ENCODE data around the gene PROSER2.

PROSER2 gene

DNA sequence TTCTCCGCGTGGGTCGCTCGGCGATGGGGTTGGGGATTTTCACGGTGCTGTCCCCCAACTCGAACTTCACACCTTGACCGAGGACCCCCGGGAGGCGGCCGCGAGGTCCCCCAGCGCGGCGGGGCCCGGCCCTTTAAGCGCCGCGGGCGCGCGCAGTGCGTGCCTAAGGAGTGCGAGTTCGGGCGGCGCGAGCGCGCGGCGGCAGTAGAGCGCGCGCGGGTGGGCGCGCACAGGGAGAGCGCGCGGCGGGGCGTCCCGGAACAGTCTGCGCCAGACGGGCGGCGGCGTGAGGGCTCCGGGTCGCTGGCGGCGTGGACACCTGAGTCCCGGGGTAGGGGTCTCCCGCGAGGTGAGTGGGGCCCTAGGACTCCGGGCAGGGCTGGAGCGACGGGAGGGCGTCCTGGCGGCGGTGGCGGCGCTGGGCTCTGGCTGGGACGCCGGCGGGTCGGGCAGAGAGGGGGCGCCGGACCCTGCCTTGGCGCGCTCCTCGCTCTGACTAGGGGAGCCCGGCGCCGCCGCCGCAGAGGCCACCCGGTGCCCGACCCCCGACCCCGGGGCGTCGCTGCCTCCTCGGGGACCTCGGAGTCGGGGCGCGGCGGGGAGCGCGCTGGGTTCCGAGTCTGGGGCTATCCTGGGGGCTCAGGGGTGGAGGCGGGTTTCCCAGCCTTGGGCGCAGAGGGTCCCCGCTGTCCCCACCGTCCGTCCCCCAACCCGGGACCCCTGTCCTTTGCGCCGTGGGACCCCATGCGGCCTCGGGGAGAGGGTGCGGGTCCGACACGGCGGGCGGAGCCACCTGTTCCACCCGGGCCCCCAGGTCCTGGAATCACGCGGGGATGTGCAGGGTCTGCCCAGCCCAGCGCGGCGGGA lies at the start of gene PROSER2:
PROSER2 (plus strand) TSS at position 235 of the 867 bp plus-strand sequence. CDS start 28,722 bp downstream, outside the sequence.
- no peak for DNase-seq

GRCh38 chr10:11773761-11774441 lies 49.3 kb upstream of the PROSER2 start:
- DNase-seq, result no peak

DNA sequence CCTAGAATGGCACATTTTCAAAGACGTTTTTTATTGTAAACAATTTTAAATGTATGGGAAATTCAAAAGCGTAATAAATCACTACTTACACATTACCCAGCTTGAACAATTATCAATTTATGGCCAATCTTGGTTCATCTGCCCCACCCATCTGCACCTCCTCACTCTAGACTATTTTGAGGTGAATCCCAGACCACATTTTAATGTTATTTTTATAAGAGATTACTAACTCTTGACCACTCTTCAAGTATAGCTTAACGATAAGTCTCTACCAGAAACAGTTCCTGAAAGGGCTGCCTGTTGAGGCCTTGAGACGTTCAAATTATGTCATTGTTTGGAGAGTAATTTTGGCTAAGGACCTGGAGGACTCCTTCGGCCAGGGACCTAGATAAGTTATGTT lies 47.7 kb upstream of the PROSER2 start:
- DNase-seq, result no peak

DNA sequence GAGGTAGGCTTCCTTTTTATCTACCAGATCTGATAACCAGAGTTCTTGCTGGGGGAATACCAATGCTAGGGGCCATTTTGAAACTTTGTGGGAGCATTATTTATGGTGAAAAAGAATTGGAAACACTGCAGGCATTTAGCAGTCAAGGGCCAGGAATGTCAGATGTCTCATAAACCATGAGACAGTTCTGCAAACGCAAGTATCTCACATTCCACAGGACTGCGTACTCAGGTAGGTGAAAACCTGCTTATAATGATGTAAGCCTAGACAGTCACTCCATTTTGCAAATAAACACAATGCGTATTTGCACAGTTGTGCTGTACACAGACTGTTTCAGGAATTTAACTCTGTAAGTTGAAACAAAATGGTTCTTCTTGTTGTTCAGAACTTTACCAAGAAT lies 47.1 kb upstream of the PROSER2 start:
- DNase-seq, result no peak

DNA sequence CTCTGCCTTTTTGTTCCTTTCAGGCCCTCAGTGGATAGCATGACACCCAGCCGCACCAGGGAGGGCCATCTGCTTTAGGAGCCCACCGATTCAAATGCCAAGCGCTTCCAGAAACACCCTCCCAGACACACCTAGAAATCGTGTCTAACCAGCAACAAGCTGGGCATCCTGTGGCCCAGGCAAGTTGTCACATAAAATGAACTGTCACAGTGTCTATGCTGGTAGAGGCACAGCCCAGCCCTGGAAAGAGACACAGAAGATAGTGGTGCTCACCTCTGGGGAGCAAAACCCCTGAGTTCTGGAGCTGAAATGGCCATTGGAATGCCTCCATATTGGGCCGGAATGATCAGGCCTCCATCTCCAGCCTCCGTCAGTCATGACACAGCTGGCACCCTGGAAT lies 42.0 kb upstream of the PROSER2 start:
- DNase-seq, result no peak

GRCh38 chr10:11782793-11783557 lies 40.2 kb upstream of the PROSER2 start:
- no peak for DNase-seq

- no peak for DNase-seq
Measured at GRCh38 chr10:11783558-11783865, 39.6 kb upstream of the PROSER2 start.

DNA sequence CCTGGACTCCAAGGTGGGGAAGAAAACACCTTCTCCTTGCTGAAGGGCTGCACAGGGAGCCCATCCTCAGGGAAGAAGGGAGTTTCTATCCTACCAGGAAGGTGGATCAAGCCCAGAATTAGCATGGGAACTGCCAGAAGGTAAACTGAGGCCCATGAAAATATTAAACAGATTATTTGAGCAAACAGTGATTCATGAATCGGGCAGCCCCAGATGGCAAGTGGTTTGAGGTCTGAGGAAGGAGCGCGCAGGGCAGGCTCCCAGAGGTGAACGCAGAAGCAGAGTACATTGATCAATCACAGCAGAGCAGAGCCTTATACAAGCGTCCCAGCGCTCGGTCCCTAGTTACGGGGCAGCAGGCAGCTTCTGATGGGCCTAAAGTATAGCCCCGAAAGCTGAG lies 35.8 kb upstream of the PROSER2 start:
- DNase-seq, result no peak

- no peak for DNase-seq
Measured at GRCh38 chr10:11787846-11788245, 35.3 kb upstream of the PROSER2 start.

- DNase-seq, result no peak
Measured at GRCh38 chr10:11789306-11789705, 33.9 kb upstream of the PROSER2 start.

DNA sequence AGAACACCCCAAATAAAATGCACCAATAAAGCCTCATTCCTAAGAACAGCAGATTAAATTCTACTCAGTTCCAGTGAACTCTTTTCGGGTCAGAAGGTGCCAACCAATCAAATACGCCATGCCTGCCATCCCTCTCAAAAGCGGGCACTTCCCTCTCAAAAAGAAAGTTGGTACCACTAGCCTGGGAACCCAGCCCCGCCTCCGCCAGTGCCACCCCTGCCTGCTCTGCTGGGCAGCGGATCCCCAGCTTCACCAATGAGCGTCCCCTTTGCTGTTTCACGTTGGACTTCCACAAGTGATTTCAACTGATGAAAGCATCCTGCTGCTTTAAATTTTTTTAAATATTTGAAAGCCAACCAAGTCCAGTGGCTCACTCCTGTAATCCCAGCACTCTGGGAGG lies 33.2 kb upstream of the PROSER2 start:
- DNase-seq, result no peak

GRCh38 chr10:11793762-11794479 lies 29.2 kb upstream of the PROSER2 start:
- no peak for DNase-seq

DNA sequence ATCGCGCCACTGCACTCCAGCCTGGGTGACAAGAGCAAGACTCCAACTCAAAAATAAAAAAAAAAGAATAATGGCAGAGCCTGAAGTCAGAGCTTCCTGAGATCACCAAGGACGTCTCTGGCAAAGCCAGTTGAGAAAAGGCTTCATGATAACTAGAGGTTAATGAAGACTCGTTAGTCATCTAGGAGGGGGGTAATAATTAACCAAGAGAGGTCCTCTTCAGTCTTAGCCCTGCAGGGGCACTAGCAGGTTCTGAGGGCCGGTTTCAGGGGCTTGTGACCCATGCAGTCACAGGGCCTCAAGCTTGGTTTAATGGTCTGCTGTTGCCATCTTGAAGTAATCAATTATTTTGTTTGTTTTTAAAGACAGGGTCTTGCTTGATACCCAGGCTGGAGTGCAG lies 28.6 kb upstream of the PROSER2 start:
- DNase-seq, result no peak

DNA sequence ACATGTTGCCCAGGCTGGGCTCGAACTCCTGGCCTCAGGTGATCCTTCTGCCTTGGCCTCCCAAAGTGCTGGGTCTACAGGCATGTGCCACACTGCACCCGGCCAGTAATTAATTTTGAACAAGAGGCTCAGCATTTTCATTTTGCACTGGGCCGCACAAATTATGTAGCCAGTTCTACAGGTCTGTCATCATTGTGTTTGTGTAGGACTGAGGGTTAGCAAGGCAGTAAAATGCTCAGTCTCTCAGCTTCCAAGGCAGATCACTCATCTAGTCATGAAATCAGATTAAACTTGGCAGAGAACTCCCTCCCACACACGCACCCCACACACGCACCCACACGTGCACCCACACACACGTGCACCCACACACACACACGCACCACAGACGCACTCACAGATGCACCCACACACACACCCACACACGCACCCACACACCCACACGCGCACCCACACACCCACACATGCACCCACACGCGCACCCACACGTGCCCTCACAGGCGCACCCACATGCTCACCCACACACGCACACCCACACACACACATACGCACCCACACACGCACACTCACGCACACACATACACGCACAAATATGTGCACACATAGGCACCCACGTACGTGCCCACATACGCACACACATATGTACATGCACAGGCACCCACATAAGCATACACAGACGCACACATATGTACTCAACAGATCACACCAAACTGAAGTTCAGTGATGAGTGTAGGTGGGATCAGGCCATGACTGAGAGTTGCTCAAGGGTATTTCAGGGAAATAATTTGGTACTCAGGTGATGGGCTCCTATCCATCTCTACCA lies 27.8 kb upstream of the PROSER2 start:
- no peak for DNase-seq

DNA sequence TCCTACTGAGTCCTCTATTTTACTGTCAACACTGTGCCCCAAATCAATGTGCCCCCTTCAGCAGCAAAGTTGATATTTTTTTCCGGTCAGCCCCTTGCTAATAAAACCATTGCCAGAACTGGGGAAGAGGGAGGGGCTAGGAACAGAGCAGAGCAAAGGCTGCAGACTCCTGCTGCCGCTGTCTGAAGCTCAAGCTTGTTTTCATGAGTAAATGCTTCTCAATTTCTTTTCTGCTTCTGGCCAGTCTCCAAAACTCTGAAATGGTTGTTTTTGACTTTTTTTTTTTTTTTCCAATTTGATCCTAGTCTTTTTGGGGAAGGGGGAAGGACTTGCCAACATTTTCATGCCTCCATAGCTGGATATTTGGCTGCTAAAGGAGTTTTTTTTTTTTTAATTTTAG lies 26.7 kb upstream of the PROSER2 start:
- no peak for DNase-seq

DNA sequence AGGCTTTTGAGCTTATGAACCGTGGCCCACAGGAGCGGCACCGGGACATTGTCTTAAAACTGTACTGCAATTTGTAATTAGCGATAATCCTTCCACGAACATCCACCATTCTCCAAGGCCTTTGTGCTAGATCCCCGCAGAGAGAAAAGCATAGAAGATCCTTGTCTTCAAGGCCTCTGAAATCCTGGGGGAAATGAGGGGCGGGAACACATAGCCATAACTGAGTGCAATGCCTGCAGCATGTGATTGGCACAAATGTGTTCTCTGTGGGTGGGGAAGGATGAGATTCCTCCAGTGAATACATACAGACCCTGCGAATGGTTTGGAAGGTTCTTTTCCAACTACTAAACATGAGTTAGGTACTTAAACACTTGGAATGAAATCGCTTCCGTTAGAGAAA lies 25.9 kb upstream of the PROSER2 start:
- DNase-seq, result no peak

DNA sequence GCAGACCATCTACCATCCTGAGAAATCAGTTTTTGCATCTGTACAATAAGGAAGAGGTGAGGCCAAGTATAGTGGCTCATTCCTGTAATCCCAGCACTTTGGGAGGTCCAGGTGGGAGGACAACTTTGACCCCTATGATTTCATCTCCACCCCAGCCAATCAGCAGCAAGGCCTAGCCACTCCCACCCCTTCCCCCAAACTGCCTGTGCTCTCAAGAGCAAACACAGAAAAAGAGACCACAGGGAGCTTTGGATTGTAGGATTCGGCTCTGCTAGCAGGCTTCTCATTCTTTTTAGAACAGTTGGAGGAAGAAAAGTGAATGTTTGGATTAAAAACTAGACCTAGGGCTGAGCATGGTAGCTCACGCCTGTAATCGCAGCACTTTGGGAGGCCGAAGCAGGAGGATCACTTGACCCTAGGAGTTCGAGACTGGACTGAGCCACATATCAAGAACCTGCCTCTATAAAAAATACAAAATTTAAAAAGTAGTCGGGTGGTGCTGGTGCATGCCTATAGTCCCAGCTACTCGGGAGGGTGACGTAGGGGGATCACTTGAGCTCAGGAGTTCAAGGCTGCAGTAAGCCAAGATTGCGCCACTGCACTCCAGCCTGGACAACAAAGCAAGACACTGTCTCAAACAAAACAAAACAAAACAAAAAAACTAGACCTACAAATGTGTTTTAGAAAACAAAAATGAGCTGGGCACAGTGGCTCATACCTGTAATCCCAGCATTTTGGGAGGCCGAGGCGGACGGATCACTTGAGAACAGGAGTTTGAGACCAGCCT lies 25.1 kb upstream of the PROSER2 start:
- no peak for DNase-seq

GRCh38 chr10:11798845-11799735 lies 24.1 kb upstream of the PROSER2 start:
- no peak for DNase-seq

DNA sequence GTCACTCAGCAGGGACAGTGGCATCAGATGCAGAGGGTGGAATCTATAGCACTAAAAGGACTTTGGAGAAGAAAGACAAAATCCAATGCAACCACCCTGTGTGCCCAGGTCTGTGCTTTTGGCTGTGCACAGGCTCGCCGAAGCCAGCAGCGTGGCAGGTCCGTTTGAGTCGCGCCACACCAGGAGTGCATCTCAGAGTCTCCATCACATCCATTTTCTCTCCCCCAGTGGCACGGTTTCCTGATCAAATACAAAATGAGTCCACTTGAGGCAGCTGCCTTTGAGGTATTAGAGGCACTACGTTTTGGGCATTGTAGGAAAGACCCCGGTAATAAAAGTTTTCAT lies 23.4 kb upstream of the PROSER2 start:
- no peak for DNase-seq

DNA sequence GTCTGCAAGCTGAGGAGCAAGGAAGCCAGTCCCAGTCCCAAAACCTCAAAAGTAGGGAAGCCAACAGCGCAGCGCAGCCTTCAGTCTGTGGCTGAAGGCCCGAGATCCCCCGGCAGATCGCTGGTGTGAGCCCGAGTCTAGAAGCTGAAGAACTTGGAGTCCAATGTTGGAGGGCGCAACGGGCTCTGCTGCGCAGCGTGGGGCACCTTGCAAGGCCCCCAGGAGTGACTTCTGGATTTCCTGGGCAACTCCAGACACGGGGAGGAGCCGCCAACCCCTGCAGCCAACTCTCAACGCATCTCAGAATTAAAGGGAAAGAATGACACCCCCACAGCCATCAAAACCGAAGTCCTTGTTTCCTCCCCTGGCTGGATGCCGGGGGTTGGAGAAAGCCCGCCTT lies 18.8 kb upstream of the PROSER2 start:
- no peak for DNase-seq

All from cerebellar nuclear complex (tissue), 1 donor.